Natural killer cell (primary cell): ENCODE measurements around the gene ELFN2. TPM values are rescaled to one million over a fixed set of nuclear protein-coding genes. Genes with fewer than 3 reads are reported as not detected.

Source experiments
- ATAC-seq, 3 donors: fragments of 150-1000 bp in 2 of 3; fragments of 200-7000 bp in 1 of 3; cut with Tn5 transposase; 1 replicate in 1 of 3; 2 replicates in 2 of 3; pipeline ENCODE4 v1.10.0; 2021; ENCODE audit warnings: mild to moderate bottlenecking in 2 of 3, moderate library complexity in 2 of 3
- DNase-seq, 2 donors: peaks; one replicate each; pipeline versions ENCODE4 v3.0.0 to v3.0.0-alpha.2; 2013 to 2021; ENCODE audit warnings: mixed read lengths in 1 of 2
- H3K27ac ChIP-seq: one replicate; pipeline ENCODE4 v1.5.1; 2013; ENCODE audit warnings: mild to moderate bottlenecking, low read length
- H3K27me3 ChIP-seq: one replicate; pipeline ENCODE4 v1.6.1; 2013; ENCODE audit warnings: low read length; ENCODE audit not compliant: control insufficient read depth, insufficient read depth
- H3K36me3 ChIP-seq: one replicate; pipeline ENCODE4 v1.6.1; 2013; ENCODE audit warnings: low read length; ENCODE audit not compliant: control insufficient read depth, insufficient read depth
- H3K4me1 ChIP-seq: one replicate; pipeline ENCODE4 v1.6.1; 2013; ENCODE audit warnings: low read length; ENCODE audit not compliant: control insufficient read depth, insufficient read depth
- H3K4me3 ChIP-seq: one replicate; pipeline ENCODE4 v1.5.1; 2013; ENCODE audit warnings: low read length
- H3K9me3 ChIP-seq: one replicate; pipeline ENCODE4 v1.6.1; 2013; ENCODE audit warnings: low read length; ENCODE audit not compliant: control insufficient read depth, insufficient read depth
- H3K27ac Mint-ChIP-seq, 2 donors: one replicate each; pipeline ENCODE4 v1.8.0; 2022; ENCODE audit warnings: mild to moderate bottlenecking in 2 of 2, mixed read lengths in 2 of 2, moderate library complexity in 1 of 2
- H3K27me3 Mint-ChIP-seq, 2 donors: one replicate each; pipeline ENCODE4 v1.8.0; 2022; ENCODE audit warnings: low read depth in 2 of 2, mixed read lengths in 2 of 2
- H3K36me3 Mint-ChIP-seq: one replicate; pipeline ENCODE4 v1.8.0; 2022; ENCODE audit warnings: mixed read lengths
- H3K4me1 Mint-ChIP-seq, 2 donors: one replicate each; pipeline ENCODE4 v1.8.0; 2022; ENCODE audit warnings: mixed read lengths in 2 of 2
- H3K4me3 Mint-ChIP-seq: one replicate; pipeline ENCODE4 v1.8.0; 2022; ENCODE audit warnings: mild to moderate bottlenecking, moderate library complexity, mixed read lengths
- H3K9me3 Mint-ChIP-seq, 2 donors: one replicate each; pipeline ENCODE4 v1.8.0; 2022; ENCODE audit warnings: mixed read lengths in 2 of 2
- CTCF ChIP-seq: fragments of 200-600 bp; IDR thresholded peaks from one replicate; pipeline ENCODE4 v1.8.0; 2022; ENCODE audit warnings: antibody characterized with exemption
- WGBS: methylation state at CpG from one replicate; pipeline ENCODE4 v1.1.7; 2013; ENCODE audit warnings: missing lambda C conversion rate; ENCODE audit not compliant: insufficient coverage; 5-methylcytosine and 5-hydroxymethylcytosine counted together
- intact Hi-C: fragments of 100-400 bp; cut with micrococcal nuclease; formaldehyde crosslinking; loops from one replicate; pipeline ENCODE4 v1.14.2; 2022
- total RNA-seq, 4 donors: library from RNA; stranded (reverse); fragments of 120-200 nt in 1 of 4; gene quantifications; one replicate each; pipeline versions ENCODE4 v1.2.3 to v1.2.4, GENCODE V29; 2013 to 2022

The ELFN2 gene
- total RNA-seq, 3 donors from 2014 or later (not counting 1 experiment from before 2014, with no cell fraction given), result 0.33 to 0.49 (median 0.36) TPM

DNA sequence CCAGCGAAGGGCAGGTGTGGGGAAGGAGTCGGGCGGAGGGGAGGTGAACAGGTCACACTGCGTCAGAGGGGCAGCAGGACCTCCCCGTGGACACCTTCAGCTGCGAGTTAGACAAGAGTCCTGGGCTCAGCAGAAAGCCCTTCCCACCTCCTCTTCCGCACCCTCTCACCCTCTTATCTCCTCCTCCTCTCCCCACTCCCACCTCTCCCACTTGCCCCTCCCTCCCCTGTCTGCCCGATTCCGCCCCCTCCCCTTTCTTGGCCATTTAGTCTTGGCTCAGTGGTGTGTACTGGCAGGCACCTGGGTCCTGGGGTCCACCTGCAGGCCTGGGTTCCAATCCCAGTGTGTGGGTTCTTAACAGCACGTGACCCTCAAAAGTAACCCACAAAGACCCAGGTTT is 107.8 kb downstream of the ELFN2 start:
- H3K36me3 Mint-ChIP-seq, result no peaks in the 10 kb centered on the region
- no peaks in the 10 kb centered on the region for H3K9me3 Mint-ChIP-seq
- Histone ChIP-seq H3K9me3 (no peaks in the 10 kb centered on the region), H3K27me3 (peaks cover 5% of the 10 kb centered on the region), H3K36me3 (peaks cover 4% of the 10 kb centered on the region), H3K27ac (no peak overlapping the region), H3K4me3 (no peak overlapping the region), H3K4me1 (peaks cover 25% of the 10 kb centered on the region)
- TF ChIP-seq CTCF, result no peak
- DNase-seq (no peak), ATAC-seq (no peak)
- intact Hi-C loops, result loop anchor here (10.0 kb wide), 1 partner anchor 175 kb away; no protein-coding TSS in a partner anchor
- H3K27ac Mint-ChIP-seq, result no peak overlapping the region
- peaks cover 11 to 12% of the 10 kb centered on the region in 2 donors for H3K27me3 Mint-ChIP-seq
- WGBS, result 91% methylated on average over 10 of the region's 10 CpGs
- no peak overlapping the region for H3K4me3 Mint-ChIP-seq
- peaks cover 13 to 26% of the 10 kb centered on the region in 2 donors for H3K4me1 Mint-ChIP-seq

DNA sequence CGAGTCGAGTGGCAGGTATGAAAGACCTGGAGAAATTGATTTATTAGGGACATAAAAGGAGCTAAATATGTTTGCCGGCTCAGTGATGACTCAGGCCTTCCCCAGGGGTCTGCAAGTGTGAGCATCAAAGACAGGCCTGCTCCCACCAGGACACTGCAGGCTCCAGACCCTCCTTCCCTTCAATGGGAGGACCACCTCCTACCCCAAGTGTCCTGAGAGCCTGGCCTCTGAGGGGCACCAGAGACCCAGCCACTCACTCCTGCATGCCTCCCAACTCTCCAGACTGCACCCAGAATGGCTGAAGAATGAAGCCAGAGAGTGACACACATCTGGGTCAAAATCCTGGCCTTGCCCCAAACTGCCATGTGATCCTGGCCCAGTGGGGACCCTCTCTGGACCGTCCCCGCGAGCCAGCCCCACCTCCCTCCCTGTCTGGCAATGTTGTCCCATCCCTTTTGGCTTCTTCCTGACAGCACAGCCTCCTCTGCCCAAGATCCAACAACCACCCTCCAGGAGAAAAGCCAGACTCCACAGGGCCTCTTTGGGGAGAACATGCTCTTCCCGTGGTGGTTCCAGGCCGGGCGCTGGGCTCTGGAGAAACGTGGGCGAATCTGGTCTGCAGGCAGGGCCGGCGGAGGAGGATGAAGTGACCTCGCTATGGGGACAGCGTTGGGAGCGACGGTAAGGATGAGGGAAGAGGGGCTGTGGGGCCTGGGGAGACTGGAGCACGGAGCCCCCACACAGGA is 108.7 kb downstream of the ELFN2 start:
- DNase-seq, result no peak
- intact Hi-C loops, result loop anchor here (10.0 kb wide), 1 partner anchor 176 kb away; no protein-coding TSS in a partner anchor
- H3K27ac Mint-ChIP-seq, result no peak overlapping the region
- no peak for TF ChIP-seq CTCF
- Histone ChIP-seq H3K9me3 (no peaks in the 10 kb centered on the region), H3K4me3 (no peak overlapping the region), H3K4me1 (peaks cover 34% of the 10 kb centered on the region), H3K27ac (no peak overlapping the region), H3K27me3 (no peaks in the 10 kb centered on the region), H3K36me3 (peaks cover 13% of the 10 kb centered on the region)
- no peak for ATAC-seq
- H3K4me3 Mint-ChIP-seq, result no peak overlapping the region
- 89% methylated on average over 18 of the region's 18 CpGs for WGBS
- peaks cover 22 to 36% of the 10 kb centered on the region in 2 donors for H3K4me1 Mint-ChIP-seq
- no peaks in the 10 kb centered on the region for H3K9me3 Mint-ChIP-seq
- H3K36me3 Mint-ChIP-seq, result no peaks in the 10 kb centered on the region
- H3K27me3 Mint-ChIP-seq, result peaks cover 3 to 4% of the 10 kb centered on the region in 2 donors

Other genes with a start within 250 kb of the ELFN2 start
- gene C1QTNF6, start 239.2 kb downstream of the ELFN2 start, total RNA-seq, result 10 to 100 TPM in 1 of 3 donors, 1 to 10 TPM in 2; 6.0 to 10.3 (median 6.7) TPM
- gene SSTR3, start 215.0 kb downstream of the ELFN2 start, total RNA-seq, result under 1 TPM; 0.20 to 0.64 (median 0.23) TPM
- 100 to 1,000 TPM; 647 to 744 (median 741) TPM for gene RAC2, start 183.2 kb downstream of the ELFN2 start, total RNA-seq
- gene CYTH4, start 145.0 kb downstream of the ELFN2 start, total RNA-seq, result 100 to 1,000 TPM; 219 to 260 (median 249) TPM
- gene MFNG, start 58.9 kb upstream of the ELFN2 start, total RNA-seq, result 100 to 1,000 TPM in 2 of 3 donors, 10 to 100 TPM in 1; 75.3 to 111 (median 110) TPM
- under 1 TPM; 0.09 to 0.16 (median 0.10) TPM for gene CARD10, start 91.9 kb upstream of the ELFN2 start, total RNA-seq
- under 1 TPM in 2 of 3 donors, not detected in 1; 0.27 to 0.78 TPM for gene CDC42EP1, start 133.0 kb upstream of the ELFN2 start, total RNA-seq
- gene LGALS2, start 152.6 kb upstream of the ELFN2 start, total RNA-seq, result 1 to 10 TPM; 1.4 to 3.4 (median 2.6) TPM
- 10 to 100 TPM; 69.3 to 87.8 (median 80.2) TPM for gene GGA1, start 181.4 kb upstream of the ELFN2 start, total RNA-seq
- 100 to 1,000 TPM; 163 to 189 (median 163) TPM for gene SH3BP1, start 212.2 kb upstream of the ELFN2 start, total RNA-seq
- gene PDXP, start 231.2 kb upstream of the ELFN2 start, total RNA-seq, result 10 to 100 TPM in 2 of 3 donors, 1 to 10 TPM in 1; 8.3 to 14.2 (median 13.4) TPM
- 100 to 1,000 TPM; 195 to 218 (median 214) TPM for gene LGALS1, start 248.2 kb upstream of the ELFN2 start, total RNA-seq